ENCODE measurements around the gene KCNQ5.

Gene KCNQ5

DNA sequence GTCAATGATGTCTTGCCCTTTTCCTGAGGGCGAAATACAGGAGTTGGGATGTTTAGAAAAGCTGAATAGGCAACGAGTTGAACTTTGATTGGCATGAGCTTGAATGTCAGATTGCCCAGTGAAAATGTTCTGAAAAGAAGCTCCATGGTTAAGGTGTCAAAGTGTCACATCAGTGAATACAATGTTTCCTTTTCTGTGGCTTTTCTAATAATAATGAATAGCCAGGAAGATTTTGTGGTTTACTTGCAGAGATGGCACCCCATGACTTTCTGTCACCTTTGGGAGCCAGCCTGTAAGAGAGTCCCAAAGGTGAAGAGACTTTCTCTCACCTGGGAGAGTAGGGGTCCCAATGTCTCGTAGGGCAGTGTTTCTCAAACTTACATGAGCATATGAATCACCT is 119.2 kb downstream of the KCNQ5 start:
- DNase-seq (ENCODE audit: low read depth), result no peak

- no peak for DNase-seq (ENCODE audit: low read depth)
These were observed 120.3 kb downstream of the KCNQ5 start for GRCh38 chr6:72742001-72742673.

GRCh38 chr6:72746276-72746675 is 124.4 kb downstream of the KCNQ5 start:
- no peak for DNase-seq (ENCODE audit: low read depth)

- peak; percentile 76 for DNase-seq (ENCODE audit: low read depth)
These were observed 126.9 kb downstream of the KCNQ5 start for GRCh38 chr6:72748759-72749158.

- no peak for DNase-seq (ENCODE audit: low read depth)
These were observed 133.9 kb downstream of the KCNQ5 start for GRCh38 chr6:72755752-72756151.

- no peak for DNase-seq (ENCODE audit: low read depth)
These were observed 135.2 kb downstream of the KCNQ5 start for GRCh38 chr6:72757048-72757447.

- no peak for DNase-seq (ENCODE audit: low read depth)
These were observed 136.1 kb downstream of the KCNQ5 start for GRCh38 chr6:72757926-72758325.

GRCh38 chr6:72758901-72759300 is 137.0 kb downstream of the KCNQ5 start:
- no peak for DNase-seq (ENCODE audit: low read depth)

GRCh38 chr6:72760114-72760793 is 138.4 kb downstream of the KCNQ5 start:
- DNase-seq (ENCODE audit: low read depth), result no peak

DNA sequence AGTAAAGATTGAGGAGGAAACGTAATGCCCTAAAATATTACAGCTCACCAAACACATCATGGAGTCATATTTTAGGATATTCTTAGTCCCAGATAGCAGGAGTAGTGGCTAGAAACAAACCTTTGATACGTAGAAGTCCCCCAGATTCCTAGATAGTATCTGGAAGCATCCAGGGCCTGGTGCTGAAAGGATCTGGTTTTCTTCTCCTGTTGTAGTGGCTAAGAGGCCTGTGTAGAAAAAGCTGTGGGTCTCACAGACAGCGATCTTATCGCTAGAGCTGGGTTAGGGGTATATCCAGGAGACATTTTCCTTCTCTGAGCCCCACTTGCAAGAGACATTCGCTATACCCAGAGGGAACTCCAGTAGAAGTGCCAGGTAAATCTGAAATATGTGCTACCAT is 139.9 kb downstream of the KCNQ5 start:
- DNase-seq (ENCODE audit: low read depth), result no peak

DNA sequence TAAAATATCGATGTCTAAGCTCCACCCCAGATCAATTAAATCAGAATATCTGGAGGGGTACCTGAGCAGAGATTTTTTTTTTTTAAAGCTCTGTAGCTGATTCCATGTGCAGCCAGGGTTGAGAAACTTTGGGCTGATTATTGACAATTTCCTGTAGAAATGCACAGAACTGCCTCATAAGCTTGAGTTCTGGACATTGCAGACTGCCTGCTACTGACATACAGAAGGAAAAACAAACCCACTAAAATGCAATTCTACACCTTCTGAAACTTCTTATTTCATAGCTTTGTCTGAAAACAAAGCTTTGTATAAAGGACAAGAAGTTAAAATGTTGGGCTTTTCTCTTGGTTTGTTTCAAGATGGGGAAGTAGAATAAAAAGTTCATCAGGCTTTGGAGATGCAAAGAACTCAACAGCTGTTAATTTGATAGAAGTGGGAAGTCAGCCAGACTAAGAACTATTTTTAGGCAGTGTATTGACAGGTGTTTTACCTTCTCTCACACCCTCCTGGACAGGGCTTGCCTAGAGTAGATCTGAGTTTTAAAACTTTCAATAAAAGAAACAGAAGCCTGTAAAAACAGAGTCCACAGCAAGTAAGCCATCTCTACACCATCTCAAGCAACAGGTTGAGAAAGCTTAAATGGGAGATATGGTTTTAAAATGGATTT is 147.7 kb downstream of the KCNQ5 start:
- DNase-seq (ENCODE audit: low read depth), result no peak

- no peak for DNase-seq (ENCODE audit: low read depth)
These were observed 149.1 kb downstream of the KCNQ5 start for GRCh38 chr6:72770959-72771358.

DNA sequence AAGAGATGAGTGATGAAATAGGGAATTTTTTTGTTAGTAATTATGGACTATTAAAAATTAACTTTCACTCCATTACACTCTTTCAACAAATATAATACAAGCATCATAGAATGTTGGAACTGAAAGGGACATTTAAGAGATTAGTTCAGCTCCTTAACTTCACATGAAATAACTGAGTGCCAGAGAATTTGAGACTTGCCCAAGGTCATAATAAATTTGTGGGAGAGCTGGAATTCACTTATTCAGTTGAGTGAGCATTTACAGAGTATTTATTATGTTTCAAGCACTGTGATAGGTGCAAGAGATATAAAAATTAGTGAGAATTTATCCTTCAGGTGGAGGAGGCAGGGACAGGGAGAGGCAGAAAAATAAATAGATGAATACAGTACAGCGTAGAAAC is 154.6 kb downstream of the KCNQ5 start:
- no peak for DNase-seq (ENCODE audit: low read depth)

- DNase-seq (ENCODE audit: low read depth), result no peak
These were observed 159.8 kb downstream of the KCNQ5 start for GRCh38 chr6:72781624-72782023.

- no peak for DNase-seq (ENCODE audit: low read depth)
These were observed 161.2 kb downstream of the KCNQ5 start for GRCh38 chr6:72783035-72783434.

DNA sequence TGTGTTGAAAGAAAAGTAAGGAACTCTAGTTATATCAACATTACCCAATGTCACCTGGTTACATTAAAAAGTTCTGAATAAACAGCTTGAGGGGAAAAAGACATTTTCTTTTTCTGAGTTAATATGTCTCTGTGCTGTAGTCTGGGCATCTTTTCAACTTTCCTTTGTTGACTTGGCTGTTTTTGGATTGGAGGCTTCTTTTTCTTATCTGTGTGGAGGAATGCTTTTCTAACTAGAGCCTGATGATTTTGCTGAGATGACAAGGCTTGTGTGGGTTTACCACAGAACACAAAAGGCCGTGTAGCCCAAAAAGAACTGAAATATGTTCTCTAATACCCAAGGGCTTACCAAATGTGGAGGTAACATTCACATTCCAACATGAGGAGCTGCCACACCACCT is 161.8 kb downstream of the KCNQ5 start:
- peak; percentile 42 for DNase-seq (ENCODE audit: low read depth)

GRCh38 chr6:72784071-72784470 is 162.2 kb downstream of the KCNQ5 start:
- no peak for DNase-seq (ENCODE audit: low read depth)

DNA sequence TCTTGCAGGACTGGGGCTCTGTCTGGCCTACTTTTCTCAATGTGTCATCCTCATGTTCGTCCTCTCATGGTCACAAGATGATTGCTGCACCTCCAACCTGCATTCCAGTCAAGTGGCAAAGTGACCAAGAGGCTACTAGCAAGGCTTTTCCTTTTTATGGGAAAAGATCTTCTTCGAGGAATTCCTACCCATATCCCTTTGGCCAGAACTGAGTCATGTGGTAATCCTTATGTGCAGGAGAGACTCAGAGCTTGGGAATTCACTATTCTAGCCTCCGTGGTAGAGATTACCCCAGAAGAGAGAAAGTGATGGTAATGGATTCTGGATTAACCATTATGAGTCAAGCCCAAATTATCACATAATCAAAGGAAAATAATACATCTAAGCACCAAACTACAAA is 162.7 kb downstream of the KCNQ5 start:
- DNase-seq (ENCODE audit: low read depth), result peak; percentile 50

DNA sequence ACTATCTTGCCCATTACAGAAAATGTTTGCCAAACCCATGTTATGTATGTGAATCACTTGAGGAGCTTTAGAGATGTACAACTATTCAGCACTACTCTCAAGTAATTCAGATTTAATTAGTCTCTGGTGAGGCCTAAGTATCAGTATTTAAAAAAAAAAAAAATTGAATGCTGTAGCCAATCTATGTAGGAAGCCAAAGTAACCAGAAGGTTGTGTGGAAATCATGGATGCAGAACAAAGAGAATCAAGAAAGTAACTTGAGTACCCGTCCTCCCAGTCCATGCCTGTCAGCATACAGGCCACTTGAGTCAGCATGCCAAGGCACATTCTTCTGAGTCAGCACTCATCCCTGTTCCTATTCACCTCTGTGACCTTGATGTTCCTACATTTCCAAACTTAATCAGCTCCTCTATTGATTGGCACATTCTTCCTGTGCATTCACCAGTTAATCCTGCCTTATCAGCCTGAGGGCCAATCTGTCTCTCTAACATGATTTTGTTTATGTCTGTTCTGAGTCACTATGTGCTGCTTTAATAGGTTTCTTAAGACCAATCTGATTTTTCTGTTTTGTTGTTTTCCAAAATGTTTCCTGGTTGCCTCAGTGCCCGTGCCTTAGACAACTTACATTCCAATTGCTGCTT is 165.6 kb downstream of the KCNQ5 start:
- DNase-seq (ENCODE audit: low read depth), result peak; percentile 74

- no peak for DNase-seq (ENCODE audit: low read depth)
These were observed 166.3 kb downstream of the KCNQ5 start for GRCh38 chr6:72788188-72788587.

GRCh38 chr6:72789145-72789544 is 167.3 kb downstream of the KCNQ5 start:
- no peak for DNase-seq (ENCODE audit: low read depth)

DNA sequence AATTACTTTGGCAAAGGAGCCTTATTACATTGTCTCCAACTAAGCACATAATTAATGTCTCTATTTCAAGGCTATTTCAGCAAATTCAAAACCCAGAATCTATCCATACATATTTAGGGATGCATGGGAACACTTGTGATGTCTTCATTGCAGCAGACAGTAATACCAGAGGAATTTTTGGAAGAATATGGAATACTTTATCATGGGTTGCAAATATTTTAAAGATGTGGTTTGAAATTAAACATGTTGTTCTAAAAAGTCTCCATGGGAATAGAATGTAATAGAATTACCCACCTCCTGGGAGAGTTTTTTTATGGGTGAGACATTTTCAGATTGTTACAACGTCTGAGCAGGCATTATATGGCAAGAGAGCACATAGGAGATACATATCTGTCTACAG is 170.8 kb downstream of the KCNQ5 start:
- no peak for DNase-seq (ENCODE audit: low read depth)
